NK-92 (cell line): Measurements from ENCODE around the gene NUDT21.
"Not testable (repeated sequence)": the region's sequence is repeated elsewhere in the genome, so short reads cannot be mapped to it uniquely, and the experiment has no call there.

Source experiments
- DNase-seq: peaks from one replicate; lab custom pipeline; 2025; ENCODE audit not compliant: unreplicated experiment; lab: John Stamatoyannopoulos, UW

Gene NUDT21

GRCh38 chr16:56380778-56381485, 70.2 kb downstream of the NUDT21 start:
- not testable (repeated sequence) for DNase-seq
